DMS153 treated with DMSO at 0.1 percent for 48 hours (cell line): ENCODE results near the gene MCM3AP.

ENCODE experiments used
- DNase-seq: peaks from one replicate; lab custom pipeline; 2025; ENCODE audit not compliant: unreplicated experiment; lab: John Stamatoyannopoulos, UW

MCM3AP gene

GRCh38 chr21:46285206-46285661 lies at the start of gene MCM3AP:
Gene MCM3AP (minus strand): TSS chr21:46285611. CDS start chr21:46285286, 325 bp downstream.
- no peak for DNase-seq

- no peak for DNase-seq
Observed at GRCh38 chr21:46334351-46335140, 49.1 kb upstream of the MCM3AP start.

GRCh38 chr21:46329796-46330195 lies 44.4 kb upstream of the MCM3AP start:
- DNase-seq, result no peak

- DNase-seq, result no peak
Observed at GRCh38 chr21:46328151-46328550, 42.7 kb upstream of the MCM3AP start.

- no peak for DNase-seq
Observed at GRCh38 chr21:46327711-46328110, 42.3 kb upstream of the MCM3AP start.

GRCh38 chr21:46326110-46326703 lies 40.8 kb upstream of the MCM3AP start:
- DNase-seq, result no peak

- DNase-seq, result no peak
Observed at GRCh38 chr21:46325073-46325912, 39.9 kb upstream of the MCM3AP start.

- peak; percentile 65 for DNase-seq
Observed at GRCh38 chr21:46324390-46325072, 39.1 kb upstream of the MCM3AP start.

GRCh38 chr21:46323710-46324389 lies 38.4 kb upstream of the MCM3AP start, which contains the start of the genes C21orf58 and PCNT:
Gene C21orf58 (minus strand): TSS chr21:46323870. CDS start chr21:46322738, 1,132 bp downstream.
Gene PCNT (plus strand): TSS chr21:46324156. CDS start chr21:46324229, 73 bp downstream.
- peak; percentile 95 for DNase-seq

- DNase-seq, result no peak
Observed at GRCh38 chr21:46323227-46323709, 37.9 kb upstream of the MCM3AP start.

- no peak for DNase-seq
Observed at GRCh38 chr21:46322351-46323226, 37.2 kb upstream of the MCM3AP start.

- DNase-seq, result no peak
Observed at GRCh38 chr21:46320331-46320801, 35.0 kb upstream of the MCM3AP start.

GRCh38 chr21:46319186-46319585 lies 33.8 kb upstream of the MCM3AP start:
- DNase-seq, result no peak

GRCh38 chr21:46318464-46318845 lies 33.0 kb upstream of the MCM3AP start:
- no peak for DNase-seq

- DNase-seq, result peak; percentile 34
Observed at GRCh38 chr21:46317710-46318463, 32.5 kb upstream of the MCM3AP start.

- DNase-seq, result no peak
Observed at GRCh38 chr21:46316708-46317324, 31.4 kb upstream of the MCM3AP start.

GRCh38 chr21:46314441-46315020 lies 29.1 kb upstream of the MCM3AP start:
- DNase-seq, result no peak
